ENCODE measurements around the gene KRT71.

KRT71 gene

GRCh38 chr12:52573743-52574142 is 20.8 kb upstream of the KRT71 start, which contains the start of gene KRT74:
Gene KRT74 (minus strand): TSS chr12:52573843. CDS start chr12:52573777, 66 bp downstream.
- no peak for DNase-seq

GRCh38 chr12:52573306-52573705 is 20.4 kb upstream of the KRT71 start:
- DNase-seq = no peak

GRCh38 chr12:52570511-52570910 is 17.6 kb upstream of the KRT71 start:
- DNase-seq = no peak

- DNase-seq = no peak
Measured at GRCh38 chr12:52568111-52568510, 15.2 kb upstream of the KRT71 start.

- DNase-seq = peak; percentile 7
Measured at GRCh38 chr12:52566847-52567291, 13.9 kb upstream of the KRT71 start.

- no peak for DNase-seq
Measured at GRCh38 chr12:52564582-52564981, 11.6 kb upstream of the KRT71 start.

- no peak for DNase-seq
Measured at GRCh38 chr12:52561880-52562449, 9.0 kb upstream of the KRT71 start.

- no peak for DNase-seq
Measured at GRCh38 chr12:52559979-52560378, 7.0 kb upstream of the KRT71 start.

GRCh38 chr12:52558781-52559445 is 6.0 kb upstream of the KRT71 start:
- no peak for DNase-seq

- no peak for DNase-seq
Measured at GRCh38 chr12:52557476-52557875, 4.5 kb upstream of the KRT71 start.

GRCh38 chr12:52555577-52555976 is 2.6 kb upstream of the KRT71 start:
- DNase-seq = no peak

GRCh38 chr12:52552055-52552454 is 890 bp downstream of the KRT71 start:
- DNase-seq = no peak

GRCh38 chr12:52551216-52551865 is 1.6 kb downstream of the KRT71 start:
- no peak for DNase-seq

- DNase-seq = no peak
Measured at GRCh38 chr12:52546126-52546525, 6.8 kb downstream of the KRT71 start.

- no peak for DNase-seq
Measured at GRCh38 chr12:52543985-52544883, 8.7 kb downstream of the KRT71 start.

- DNase-seq = no peak
Measured at GRCh38 chr12:52542785-52543318, 10.1 kb downstream of the KRT71 start.

GRCh38 chr12:52542157-52542556 is 10.8 kb downstream of the KRT71 start:
- no peak for DNase-seq

- DNase-seq = no peak
Measured at GRCh38 chr12:52541709-52542108, 11.2 kb downstream of the KRT71 start.

- DNase-seq = no peak
Measured at GRCh38 chr12:52540531-52540930, 12.4 kb downstream of the KRT71 start.

GRCh38 chr12:52539821-52540173 is 13.1 kb downstream of the KRT71 start:
- DNase-seq = no peak

GRCh38 chr12:52539083-52539820 is 13.7 kb downstream of the KRT71 start:
- DNase-seq = no peak

GRCh38 chr12:52537101-52537500 is 15.8 kb downstream of the KRT71 start:
- no peak for DNase-seq

All from effector CD8-positive, alpha-beta T cell (primary cell).